ENCODE measurements around the gene FOXO3B.
"Not testable (repeated sequence)": the region's sequence is repeated elsewhere in the genome, so short reads cannot be mapped to it uniquely, and the experiment has no call there.

Gene FOXO3B

DNA sequence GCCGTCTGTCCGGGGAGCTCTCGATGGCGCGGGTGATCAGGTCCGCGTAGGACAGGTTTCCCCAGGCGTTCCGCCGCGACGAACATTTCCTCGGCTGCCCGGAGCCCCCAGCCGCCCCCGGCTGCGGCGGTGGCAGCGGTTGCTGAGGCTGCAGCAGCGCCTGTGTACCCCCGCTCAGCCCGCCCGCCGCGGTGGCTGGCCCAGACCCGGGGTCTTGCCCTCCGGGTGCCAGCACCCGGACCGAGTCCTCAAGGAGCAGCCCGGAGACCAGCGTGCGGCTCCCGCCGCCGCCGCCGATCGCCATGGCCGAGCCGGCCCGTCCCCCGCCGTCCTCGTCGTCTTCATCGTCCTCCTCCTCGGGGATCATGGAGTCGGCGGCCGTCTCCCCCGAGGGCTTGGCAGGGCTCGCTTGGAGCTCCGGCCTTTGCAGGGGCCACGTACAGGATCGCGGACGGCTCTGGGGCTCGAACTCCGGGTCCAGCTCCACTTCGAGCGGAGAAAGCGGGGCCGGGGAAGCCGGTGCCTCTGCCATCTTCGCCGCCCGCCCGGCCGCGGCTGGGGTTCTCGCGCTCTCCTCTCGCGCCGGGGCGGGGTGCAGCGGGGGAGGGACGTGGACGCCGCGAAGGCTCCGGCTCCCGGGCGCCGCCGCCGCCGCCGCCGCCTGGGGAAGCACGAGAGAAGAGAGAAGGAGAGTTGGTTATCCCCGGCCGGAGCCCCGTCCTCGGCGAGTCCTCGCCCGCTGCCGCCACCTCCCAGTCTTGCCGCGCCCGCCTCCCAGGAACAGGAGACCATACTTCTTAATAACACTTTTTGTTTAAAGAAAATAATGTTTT is 9.5 kb downstream of the FOXO3B start:
- not testable (repeated sequence) for H3K4me3 Mint-ChIP-seq, H3K27ac Mint-ChIP-seq, H3K9me3 Mint-ChIP-seq, H3K27me3 Mint-ChIP-seq, H3K4me1 Mint-ChIP-seq
- H3K36me3 Mint-ChIP-seq = peaks cover 60% of the 10 kb centered on the region
- ATAC-seq = peak; percentile 36

DNA sequence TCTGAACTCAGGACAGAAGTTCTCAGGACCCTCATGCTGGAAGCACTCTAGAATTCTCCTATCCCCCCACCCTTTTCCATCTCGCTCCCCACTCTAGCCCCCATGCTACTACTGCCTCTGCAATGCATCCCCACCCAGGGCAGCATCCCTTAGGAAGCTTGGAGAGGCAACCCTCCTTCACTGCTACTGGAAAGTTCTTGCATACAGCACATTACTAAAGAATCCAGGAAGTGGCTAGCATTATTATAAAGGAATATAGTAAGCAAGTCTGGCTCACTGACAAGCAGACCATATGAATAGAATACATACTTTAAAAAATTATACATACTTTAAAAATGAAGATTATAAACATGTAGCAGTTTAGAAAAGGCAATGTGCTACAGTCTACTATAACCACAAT is 13.5 kb downstream of the FOXO3B start:
- not testable (repeated sequence) for H3K4me3 Mint-ChIP-seq, H3K27me3 Mint-ChIP-seq, H3K4me1 Mint-ChIP-seq, H3K9me3 Mint-ChIP-seq, ATAC-seq, H3K27ac Mint-ChIP-seq
- peaks cover 41% of the 10 kb centered on the region for H3K36me3 Mint-ChIP-seq

DNA sequence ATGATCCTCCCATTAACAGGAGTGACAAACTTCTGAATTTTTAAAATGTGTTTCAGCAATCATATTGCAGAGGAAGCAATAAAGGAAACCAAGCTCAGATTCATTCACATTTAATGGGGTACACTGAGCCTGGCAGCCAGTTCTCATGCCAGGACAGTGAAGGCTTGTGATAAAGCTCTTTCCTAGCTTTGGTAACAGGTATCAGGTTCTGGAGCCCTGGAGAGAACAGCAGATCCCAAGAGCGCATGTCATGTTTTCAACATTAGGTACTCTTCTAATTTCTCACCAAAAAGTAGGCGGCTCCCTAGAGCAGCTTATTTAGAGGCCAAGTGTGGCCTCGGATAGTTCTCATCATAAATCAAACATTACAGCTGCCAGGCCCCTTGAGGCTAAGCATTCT is 14.6 kb downstream of the FOXO3B start:
- not testable (repeated sequence) for ATAC-seq, H3K27me3 Mint-ChIP-seq, H3K27ac Mint-ChIP-seq, H3K4me3 Mint-ChIP-seq, H3K4me1 Mint-ChIP-seq
- H3K9me3 Mint-ChIP-seq = peaks cover 14% of the 10 kb centered on the region
- H3K36me3 Mint-ChIP-seq = peaks cover 37% of the 10 kb centered on the region

DNA sequence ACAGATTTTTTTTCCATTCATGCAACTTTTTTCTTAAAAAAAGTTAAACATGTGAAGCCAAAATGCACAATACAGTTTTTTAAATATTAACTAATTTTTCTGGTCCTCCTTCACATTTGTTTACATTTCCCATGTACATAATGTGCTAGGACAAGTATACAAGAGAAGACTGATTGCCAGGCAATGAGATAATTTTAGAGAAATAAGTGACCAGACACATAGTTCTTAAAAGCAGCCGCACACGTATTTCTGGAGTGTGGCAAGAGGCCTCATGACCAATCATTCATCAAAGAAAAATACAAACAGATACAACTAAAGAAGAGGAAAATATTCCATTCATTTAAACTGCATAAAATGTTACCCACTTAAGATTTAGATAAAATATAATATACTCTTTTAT is 15.8 kb downstream of the FOXO3B start:
- not testable (repeated sequence) for ATAC-seq, H3K4me3 Mint-ChIP-seq, H3K27ac Mint-ChIP-seq, H3K4me1 Mint-ChIP-seq, H3K27me3 Mint-ChIP-seq
- peaks cover 17% of the 10 kb centered on the region for H3K9me3 Mint-ChIP-seq
- H3K36me3 Mint-ChIP-seq = peaks cover 31% of the 10 kb centered on the region

DNA sequence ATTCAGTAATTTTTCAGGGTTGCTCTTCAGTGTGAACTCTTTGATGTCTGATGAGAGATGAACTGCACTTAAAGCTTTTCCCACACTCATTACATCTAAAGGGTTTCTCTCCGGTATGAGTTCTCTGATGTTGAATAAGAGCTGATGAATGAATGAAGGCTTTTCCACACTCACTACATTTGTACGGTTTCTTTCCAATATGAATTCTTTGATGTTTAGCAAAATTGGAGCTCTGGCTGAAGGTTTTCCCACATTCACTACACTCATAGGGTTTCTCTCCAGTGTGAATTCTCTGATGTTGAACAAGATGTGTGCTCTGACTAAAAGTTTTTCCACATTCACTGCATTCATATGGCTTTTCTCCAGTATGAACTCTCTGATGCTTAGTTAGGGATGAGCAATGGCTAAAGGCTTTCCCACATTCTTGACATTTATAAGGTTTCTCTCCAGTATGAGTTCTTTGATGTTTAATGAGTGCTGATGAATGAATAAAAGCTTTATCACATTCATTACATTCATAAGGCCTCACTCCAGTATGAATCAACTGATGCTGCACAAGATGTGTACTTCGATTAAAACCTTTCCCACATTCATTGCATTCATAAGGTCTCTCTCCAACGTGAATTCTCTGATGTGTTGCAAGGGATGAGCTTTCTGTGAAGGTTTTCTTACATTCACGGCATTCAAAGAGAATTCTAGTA is 20.0 kb downstream of the FOXO3B start:
- H3K9me3 Mint-ChIP-seq = peaks cover 10% of the 10 kb centered on the region
- H3K4me1 Mint-ChIP-seq, H3K4me3 Mint-ChIP-seq, H3K27me3 Mint-ChIP-seq, H3K36me3 Mint-ChIP-seq, H3K27ac Mint-ChIP-seq, ATAC-seq: not testable (repeated sequence)

DNA sequence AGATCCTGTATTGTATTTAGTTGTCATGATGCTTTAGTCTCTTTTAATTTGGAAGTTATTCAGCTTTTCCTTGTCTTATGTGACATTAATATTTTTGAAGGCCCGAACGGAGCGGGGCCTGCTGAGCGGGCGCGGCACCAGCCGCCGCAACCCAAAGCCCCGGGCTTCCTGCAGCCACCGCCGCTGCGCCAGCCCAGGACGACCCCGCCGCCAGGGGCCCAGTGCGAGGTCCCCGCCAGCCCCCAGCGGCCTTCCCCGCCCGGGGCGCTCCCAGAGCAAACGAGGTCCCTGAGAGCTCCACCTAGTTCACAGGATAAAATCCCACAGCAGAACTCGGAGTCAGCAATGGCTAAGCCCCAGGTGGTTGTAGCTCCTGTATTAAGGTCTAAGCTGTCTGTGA is 32.0 kb downstream of the FOXO3B start:
- not testable (repeated sequence) for H3K9me3 Mint-ChIP-seq, H3K4me3 Mint-ChIP-seq, H3K27me3 Mint-ChIP-seq, H3K27ac Mint-ChIP-seq, H3K36me3 Mint-ChIP-seq, H3K4me1 Mint-ChIP-seq
- ATAC-seq = peak; percentile 43

DNA sequence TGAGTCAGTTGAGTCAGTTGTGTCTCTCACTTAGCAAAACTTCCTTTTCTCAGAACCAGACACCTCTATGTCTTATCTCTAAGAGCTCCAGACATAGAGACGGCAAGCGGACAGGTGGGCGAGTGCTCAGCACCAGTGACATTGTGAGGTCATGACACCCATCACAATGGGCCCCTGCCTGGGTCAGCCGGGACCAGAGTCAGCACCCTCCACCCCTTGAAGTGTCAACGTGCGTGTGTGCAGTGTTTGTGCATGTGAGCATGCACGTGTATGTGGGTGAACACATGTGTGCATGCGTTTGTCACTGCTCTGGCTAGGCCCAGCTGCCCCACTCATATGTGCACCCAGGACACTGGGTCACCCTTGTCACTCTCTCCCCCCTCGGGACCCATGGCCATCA is 37.8 kb downstream of the FOXO3B start, which contains the start of gene TBC1D28:
Gene TBC1D28, minus strand, starts transcription at position 101 of the 400 bp plus-strand sequence. CDS start 3,039 bp downstream, outside the sequence.
- not testable (repeated sequence) for ATAC-seq, H3K27ac Mint-ChIP-seq, H3K4me3 Mint-ChIP-seq, H3K36me3 Mint-ChIP-seq, H3K9me3 Mint-ChIP-seq, H3K27me3 Mint-ChIP-seq, H3K4me1 Mint-ChIP-seq

DNA sequence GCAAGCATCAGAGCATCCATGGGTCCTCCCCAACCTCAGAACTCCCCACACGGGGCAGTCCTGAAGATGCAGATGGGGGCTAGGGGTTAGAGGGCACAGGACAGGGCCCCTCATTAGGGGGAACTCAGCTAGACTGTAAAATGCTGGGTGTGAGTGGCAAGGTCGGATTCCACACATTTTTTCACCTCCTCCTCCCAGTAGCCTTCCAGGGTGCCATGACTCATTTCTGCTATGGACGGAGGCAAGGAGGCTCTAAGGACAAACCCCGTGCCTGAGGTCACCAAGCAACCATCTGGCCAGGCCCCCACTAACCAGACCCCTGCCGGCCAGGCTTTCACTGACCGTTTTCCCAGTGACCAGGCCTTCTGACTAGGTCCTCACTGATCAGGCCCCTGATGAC is 39.0 kb downstream of the FOXO3B start:
- H3K36me3 Mint-ChIP-seq, ATAC-seq, H3K27ac Mint-ChIP-seq, H3K27me3 Mint-ChIP-seq, H3K9me3 Mint-ChIP-seq, H3K4me1 Mint-ChIP-seq, H3K4me3 Mint-ChIP-seq: not testable (repeated sequence)

DNA sequence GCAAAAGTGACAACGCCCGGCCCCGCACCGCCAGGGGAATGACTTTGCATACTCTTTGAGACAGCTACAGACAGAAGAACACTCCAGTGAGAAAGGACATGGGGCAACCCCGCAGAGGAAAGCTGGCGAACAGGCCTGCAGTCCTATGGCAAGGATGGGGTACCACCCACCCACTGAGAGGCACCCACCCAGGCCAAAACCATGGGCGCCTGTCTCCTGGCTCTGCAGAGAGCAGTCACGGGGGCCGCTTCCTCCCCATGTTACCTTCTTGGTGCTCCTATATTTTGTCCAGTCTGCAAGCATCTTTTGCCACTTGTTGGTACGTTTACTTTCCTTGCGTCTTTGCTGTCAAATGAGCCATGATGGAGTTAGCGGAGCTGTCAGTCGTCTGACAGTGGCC is 43.8 kb downstream of the FOXO3B start:
- H3K4me1 Mint-ChIP-seq, H3K27ac Mint-ChIP-seq, H3K27me3 Mint-ChIP-seq, H3K9me3 Mint-ChIP-seq, H3K36me3 Mint-ChIP-seq, H3K4me3 Mint-ChIP-seq, ATAC-seq: not testable (repeated sequence)

DNA sequence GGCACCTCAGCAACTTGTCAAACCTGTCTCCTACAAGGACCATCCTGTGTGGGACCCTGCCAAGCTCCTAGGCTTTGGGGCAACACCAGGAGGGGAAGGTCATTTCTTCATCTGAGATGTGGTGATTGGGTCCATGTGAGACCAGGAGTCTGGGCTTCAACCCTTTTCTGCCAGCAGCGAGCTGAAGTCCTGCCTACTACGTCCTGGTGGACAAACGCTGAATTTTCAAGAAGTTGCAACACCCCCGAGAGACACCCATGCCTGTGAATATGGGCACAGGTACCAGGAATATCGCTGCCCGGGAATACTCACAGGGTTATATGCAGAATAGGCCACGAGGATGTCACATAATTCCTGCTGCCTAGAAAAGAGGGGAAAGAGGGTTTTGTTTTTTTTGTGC is 45.9 kb downstream of the FOXO3B start:
- not testable (repeated sequence) for H3K27ac Mint-ChIP-seq, H3K4me1 Mint-ChIP-seq, H3K9me3 Mint-ChIP-seq, H3K36me3 Mint-ChIP-seq, H3K27me3 Mint-ChIP-seq, ATAC-seq, H3K4me3 Mint-ChIP-seq

DNA sequence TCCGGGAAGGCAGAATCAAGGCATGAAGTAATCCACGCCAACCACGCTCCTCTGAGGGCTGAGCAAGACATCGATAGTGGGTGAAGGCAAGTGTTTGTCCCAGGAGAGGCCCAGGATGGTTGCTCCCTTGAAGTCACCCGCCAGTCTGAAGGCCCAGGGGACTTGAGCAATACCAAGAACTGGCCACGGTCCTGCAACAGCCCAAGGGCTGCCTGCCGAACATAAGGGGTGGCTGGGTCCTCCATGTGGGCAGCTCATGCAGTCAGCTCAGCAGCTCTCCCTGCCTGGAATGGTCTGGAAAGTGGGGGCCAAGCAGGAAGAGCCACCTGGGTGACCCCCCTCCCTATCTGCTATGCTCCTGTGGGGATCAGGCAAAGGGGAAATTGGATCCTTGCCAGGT is 46.3 kb downstream of the FOXO3B start:
- not testable (repeated sequence) for H3K4me1 Mint-ChIP-seq, H3K4me3 Mint-ChIP-seq, H3K27me3 Mint-ChIP-seq, H3K27ac Mint-ChIP-seq, H3K9me3 Mint-ChIP-seq, H3K36me3 Mint-ChIP-seq, ATAC-seq

DNA sequence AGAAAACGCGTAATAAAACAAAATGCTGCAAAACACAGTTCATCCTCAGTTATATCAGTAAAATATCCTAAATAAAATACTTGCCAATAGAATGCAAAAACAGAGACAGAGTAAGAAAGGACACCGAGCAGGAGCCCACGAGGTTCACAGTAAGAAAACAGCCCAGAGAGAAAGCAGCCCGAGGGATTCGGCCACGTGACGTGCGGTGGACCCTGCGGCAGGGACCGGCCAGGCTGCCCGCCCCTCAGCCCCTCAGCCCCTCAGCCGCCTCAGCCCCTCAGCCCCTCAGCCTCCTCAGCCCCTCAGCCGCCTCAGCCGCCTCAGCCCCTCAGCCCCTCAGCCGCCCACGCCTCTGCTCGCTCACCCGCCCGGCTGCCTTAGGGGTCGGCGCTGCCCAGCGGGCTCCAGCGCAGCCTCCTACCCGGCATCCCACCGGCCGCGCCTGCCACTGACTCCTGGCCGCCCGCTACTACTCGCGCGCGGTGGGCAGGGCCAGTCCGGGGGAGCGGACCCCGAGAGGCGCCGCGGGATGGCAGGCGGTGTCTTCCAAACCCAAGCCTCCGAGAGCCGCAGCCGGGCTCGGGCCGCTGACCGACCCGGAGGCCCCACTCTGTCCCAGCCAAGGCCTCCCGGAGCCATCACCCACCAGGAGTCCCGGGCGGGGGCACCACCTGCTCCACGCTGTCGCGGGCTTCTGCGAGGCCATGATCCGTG is 47.4 kb downstream of the FOXO3B start:
- ATAC-seq = peak; percentile 41
- not testable (repeated sequence) for H3K4me1 Mint-ChIP-seq, H3K27ac Mint-ChIP-seq, H3K36me3 Mint-ChIP-seq, H3K27me3 Mint-ChIP-seq, H3K4me3 Mint-ChIP-seq, H3K9me3 Mint-ChIP-seq

All from stimulated activated memory B cell treated with anti-CD40 and anti-IgM and Interleukin-4, amounts not matched to agents 10 μg/mL and 1 μg/mL and 100 μg/mL, for 72 hours (primary cell).